Measurements from ENCODE around the gene CDIP1. TPM values are rescaled to one million over a fixed set of nuclear protein-coding genes. Genes with fewer than 3 reads are reported as not detected.

Gene CDIP1
- total RNA-seq, 3 donors from 2014 or later, result 9.1 to 9.9 (median 9.5) TPM

GRCh38 chr16:4474192-4474961 is 64.2 kb downstream of the CDIP1 start, which contains the start of gene NMRAL1:
TSS of gene NMRAL1 (minus strand) at chr16:4474625. CDS start at chr16:4474132, 493 bp downstream.
- intact Hi-C loops (cut with DNase I; ENCODE audit: low total_unique reads), result no loop called here
- peak within 1 kb of the TSS; percentile 54 to 100 (median 85) for H3K4me3 ChIP-seq
- no peaks in the 10 kb centered on the region for H3K36me3 ChIP-seq
- H3K27ac ChIP-seq, result peak within 1 kb of the TSS; percentile 88 to 95
- H3K4me1 ChIP-seq, result no peaks in the 10 kb centered on the region
- peak; percentile 92 to 94 for DNase-seq (ENCODE audit: low spot score in 2 of 2)
- no peaks in the 10 kb centered on the region for H3K27me3 ChIP-seq
- TF ChIP-seq POLR2A (IDR thresholded peaks at IDR 0.05), result peak; percentile 75
- TF ChIP-seq CTCF (IDR thresholded peaks at IDR 0.05), result peak in 1 of 3 donors; percentile 9
- TF ChIP-seq POLR2AphosphoS5 (IDR thresholded peaks at IDR 0.05), result peak; percentile 70 to 85 (median 83)
- no peaks in the 10 kb centered on the region for H3K9me3 ChIP-seq

- TF ChIP-seq POLR2AphosphoS5 (IDR thresholded peaks at IDR 0.05), result no peak
- no peak for TF ChIP-seq POLR2A (IDR thresholded peaks at IDR 0.05)
- TF ChIP-seq CTCF (IDR thresholded peaks at IDR 0.05), result no peak
- H3K27me3 ChIP-seq, result no peaks in the 10 kb centered on the region
- no peaks in the 10 kb centered on the region for H3K4me1 ChIP-seq
- no peak for DNase-seq (ENCODE audit: low spot score in 2 of 2)
- no peaks in the 10 kb centered on the region for H3K36me3 ChIP-seq
- no peak overlapping the region for H3K27ac ChIP-seq
- intact Hi-C loops (cut with DNase I; ENCODE audit: low total_unique reads), result no loop called here
- no peak overlapping the region for H3K4me3 ChIP-seq
- no peaks in the 10 kb centered on the region for H3K9me3 ChIP-seq
These were observed 65.7 kb downstream of the CDIP1 start for GRCh38 chr16:4472880-4473279.

GRCh38 chr16:4471869-4472268 is 66.7 kb downstream of the CDIP1 start:
- Histone ChIP-seq H3K27me3 (no peaks in the 10 kb centered on the region), H3K27ac (no peak overlapping the region), H3K4me1 (no peaks in the 10 kb centered on the region), H3K36me3 (no peaks in the 10 kb centered on the region), H3K4me3 (no peak overlapping the region), H3K9me3 (no peaks in the 10 kb centered on the region)
- intact Hi-C loops (cut with DNase I; ENCODE audit: low total_unique reads), result no loop called here
- DNase-seq (ENCODE audit: low spot score in 2 of 2), result no peak
- no peak for TF ChIP-seq POLR2AphosphoS5 (IDR thresholded peaks at IDR 0.05)
- no peak for TF ChIP-seq CTCF (IDR thresholded peaks at IDR 0.05)

GRCh38 chr16:4468972-4469371 is 69.6 kb downstream of the CDIP1 start:
- intact Hi-C loops (cut with DNase I; ENCODE audit: low total_unique reads), result no loop called here
- Histone ChIP-seq H3K36me3 (peaks cover 4% of the 10 kb centered on the region), H3K9me3 (no peaks in the 10 kb centered on the region), H3K27ac (no peak overlapping the region), H3K4me1 (no peaks in the 10 kb centered on the region), H3K27me3 (no peaks in the 10 kb centered on the region), H3K4me3 (no peak overlapping the region)
- no peak for DNase-seq (ENCODE audit: low spot score in 2 of 2)
- TF ChIP-seq POLR2A (IDR thresholded peaks at IDR 0.05) (no peak), CTCF (IDR thresholded peaks at IDR 0.05) (no peak), POLR2AphosphoS5 (IDR thresholded peaks at IDR 0.05) (no peak)

GRCh38 chr16:4467916-4468315 is 70.7 kb downstream of the CDIP1 start:
- Histone ChIP-seq H3K4me1 (no peaks in the 10 kb centered on the region), H3K4me3 (no peak overlapping the region), H3K27ac (no peak overlapping the region), H3K9me3 (no peaks in the 10 kb centered on the region), H3K36me3 (peaks cover 4% of the 10 kb centered on the region), H3K27me3 (no peaks in the 10 kb centered on the region)
- TF ChIP-seq POLR2AphosphoS5 (IDR thresholded peaks at IDR 0.05) (no peak), POLR2A (IDR thresholded peaks at IDR 0.05) (no peak), CTCF (IDR thresholded peaks at IDR 0.05) (no peak)
- intact Hi-C loops (cut with DNase I; ENCODE audit: low total_unique reads), result no loop called here
- DNase-seq (ENCODE audit: low spot score in 2 of 2), result no peak

All from breast epithelium (tissue), 4 donors.